PC-3 (cell line): ENCODE data around the gene SMU1.

Experiments
- EZH2 ChIP-seq: fragments of 300-600 bp; sonication (generic); IDR thresholded peaks from one replicate; pipeline ENCODE4 v1.6.1; 2017; ENCODE audit warnings: antibody characterized with exemption, mild to moderate bottlenecking, low read length; ENCODE audit not compliant: unreplicated experiment
- EZH2phosphoT487 ChIP-seq: fragments of 300-600 bp; sonication (generic); IDR thresholded peaks from 2 replicates; pipeline ENCODE4 v1.6.1; 2018; ENCODE audit warnings: mild to moderate bottlenecking, antibody characterized with exemption, low read length, borderline replicate concordance
- TF ChIP-seq, protein P1 (sequence below): fragments of 300-600 bp; sonication (generic); conservative IDR thresholded peaks from 2 replicates; pipeline ENCODE4 v1.5.1; 2017; ENCODE audit warnings: antibody characterized with exemption, low read depth, mild to moderate bottlenecking, low read length

DNA sequence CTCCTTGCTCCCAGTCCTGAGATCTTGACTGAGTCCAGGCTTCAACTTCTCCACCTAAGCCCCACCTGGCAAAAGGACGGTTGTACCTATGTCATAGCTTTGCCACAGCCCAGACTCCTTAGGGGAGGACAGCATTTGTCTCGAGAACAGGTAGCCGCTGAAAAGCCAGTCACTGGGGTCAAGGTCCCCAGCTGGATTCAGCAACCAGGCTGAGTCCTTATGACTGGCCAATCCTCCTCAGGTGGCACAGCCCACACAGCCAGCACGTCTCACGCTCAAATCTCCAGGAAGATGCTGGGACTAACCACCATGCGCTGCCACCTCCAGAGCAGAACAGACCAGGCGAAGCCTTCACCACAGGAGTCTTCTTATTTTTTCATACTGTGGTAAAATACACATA, 27.9 kb upstream of the SMU1 start:
- TF ChIP-seq, protein P1, sequence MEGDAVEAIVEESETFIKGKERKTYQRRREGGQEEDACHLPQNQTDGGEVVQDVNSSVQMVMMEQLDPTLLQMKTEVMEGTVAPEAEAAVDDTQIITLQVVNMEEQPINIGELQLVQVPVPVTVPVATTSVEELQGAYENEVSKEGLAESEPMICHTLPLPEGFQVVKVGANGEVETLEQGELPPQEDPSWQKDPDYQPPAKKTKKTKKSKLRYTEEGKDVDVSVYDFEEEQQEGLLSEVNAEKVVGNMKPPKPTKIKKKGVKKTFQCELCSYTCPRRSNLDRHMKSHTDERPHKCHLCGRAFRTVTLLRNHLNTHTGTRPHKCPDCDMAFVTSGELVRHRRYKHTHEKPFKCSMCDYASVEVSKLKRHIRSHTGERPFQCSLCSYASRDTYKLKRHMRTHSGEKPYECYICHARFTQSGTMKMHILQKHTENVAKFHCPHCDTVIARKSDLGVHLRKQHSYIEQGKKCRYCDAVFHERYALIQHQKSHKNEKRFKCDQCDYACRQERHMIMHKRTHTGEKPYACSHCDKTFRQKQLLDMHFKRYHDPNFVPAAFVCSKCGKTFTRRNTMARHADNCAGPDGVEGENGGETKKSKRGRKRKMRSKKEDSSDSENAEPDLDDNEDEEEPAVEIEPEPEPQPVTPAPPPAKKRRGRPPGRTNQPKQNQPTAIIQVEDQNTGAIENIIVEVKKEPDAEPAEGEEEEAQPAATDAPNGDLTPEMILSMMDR = no peak
- TF ChIP-seq EZH2phosphoT487 (no peak), EZH2 (no peak)
